RWPE1 (cell line): ENCODE measurements around the gene TDP2.

ENCODE experiments used
- CTCF ChIA-PET: fragments of 350-600 bp; sonication (Branson Sonifier 250); formaldehyde crosslinking; extraction: SDS; loops from one replicate; lab custom pipeline; 2021; lab: Yijun Ruan, JAX
- POLR2A ChIA-PET: fragments of 400-600 bp; formaldehyde crosslinking; extraction: SDS; loops from one replicate; lab custom pipeline; 2020; ENCODE audit warnings: antibody characterized with exemption; ENCODE audit not compliant: low non-redundant PET; lab: Yijun Ruan, JAX
- DNase-seq: peaks from one replicate; pipeline ENCODE4 v3.0.0; 2012; ENCODE audit warnings: low spot score
- H3K27ac ChIP-seq: fragments of 450-650 bp; 2 replicates; pipeline ENCODE4 v1.5.1; 2017
- TF ChIP-seq, protein P1 (sequence below): fragments of 450-650 bp; conservative IDR thresholded peaks from 2 replicates; pipeline ENCODE4 v1.5.1; 2017; ENCODE audit warnings: low read depth, mild to moderate bottlenecking

TDP2 gene

DNA sequence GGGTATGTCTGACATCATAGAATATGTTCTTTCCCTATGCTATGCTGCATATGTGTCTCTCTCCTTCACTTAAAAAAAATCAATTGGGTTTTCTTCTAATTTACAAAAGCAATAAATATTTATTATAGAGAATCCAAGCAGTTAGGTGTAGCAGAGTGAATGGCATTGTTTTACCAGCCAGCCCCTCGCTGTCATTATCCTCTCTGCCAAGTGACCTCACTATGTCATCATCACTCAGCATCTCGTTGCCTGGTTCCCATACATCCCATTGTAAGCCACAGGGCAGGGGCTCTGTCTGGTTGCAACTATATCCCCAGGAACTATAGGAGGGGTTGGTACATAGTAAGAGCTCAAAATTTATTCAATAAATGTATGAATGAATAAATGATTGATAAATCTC is 52.1 kb downstream of the TDP2 start:
- TF ChIP-seq, protein P1, sequence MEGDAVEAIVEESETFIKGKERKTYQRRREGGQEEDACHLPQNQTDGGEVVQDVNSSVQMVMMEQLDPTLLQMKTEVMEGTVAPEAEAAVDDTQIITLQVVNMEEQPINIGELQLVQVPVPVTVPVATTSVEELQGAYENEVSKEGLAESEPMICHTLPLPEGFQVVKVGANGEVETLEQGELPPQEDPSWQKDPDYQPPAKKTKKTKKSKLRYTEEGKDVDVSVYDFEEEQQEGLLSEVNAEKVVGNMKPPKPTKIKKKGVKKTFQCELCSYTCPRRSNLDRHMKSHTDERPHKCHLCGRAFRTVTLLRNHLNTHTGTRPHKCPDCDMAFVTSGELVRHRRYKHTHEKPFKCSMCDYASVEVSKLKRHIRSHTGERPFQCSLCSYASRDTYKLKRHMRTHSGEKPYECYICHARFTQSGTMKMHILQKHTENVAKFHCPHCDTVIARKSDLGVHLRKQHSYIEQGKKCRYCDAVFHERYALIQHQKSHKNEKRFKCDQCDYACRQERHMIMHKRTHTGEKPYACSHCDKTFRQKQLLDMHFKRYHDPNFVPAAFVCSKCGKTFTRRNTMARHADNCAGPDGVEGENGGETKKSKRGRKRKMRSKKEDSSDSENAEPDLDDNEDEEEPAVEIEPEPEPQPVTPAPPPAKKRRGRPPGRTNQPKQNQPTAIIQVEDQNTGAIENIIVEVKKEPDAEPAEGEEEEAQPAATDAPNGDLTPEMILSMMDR, result no peak
- POLR2A ChIA-PET, result no interaction called here
- H3K27ac ChIP-seq, result no peak overlapping the region
- no peak for DNase-seq
- CTCF ChIA-PET, result no interaction called here

DNA sequence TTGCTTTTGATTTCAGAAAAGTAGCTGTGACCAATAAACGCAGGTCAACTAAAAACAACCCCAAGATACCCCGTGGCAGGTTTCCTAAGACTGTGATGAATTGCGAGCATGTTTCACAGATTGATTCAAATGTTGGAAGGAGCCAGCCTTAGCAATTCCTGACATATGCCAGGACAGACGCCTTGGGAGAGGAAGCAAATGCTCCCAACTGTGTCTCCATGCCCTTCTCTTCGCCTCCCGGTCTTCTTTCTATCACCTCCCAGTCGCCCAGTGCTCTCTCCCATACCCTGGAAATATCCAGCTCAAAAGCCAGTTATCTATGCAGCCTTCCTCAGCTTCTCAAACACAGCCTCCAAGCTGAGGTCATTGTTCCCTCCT is 52.7 kb downstream of the TDP2 start:
- CTCF ChIA-PET, result no interaction called here
- TF ChIP-seq, protein P1, result no peak
- no peak for DNase-seq
- H3K27ac ChIP-seq, result no peak overlapping the region
- POLR2A ChIA-PET, result no interaction called here

- no peak for DNase-seq
- ChIA-PET POLR2A (no interaction called here), CTCF (no interaction called here)
- TF ChIP-seq, protein P1, result no peak
- H3K27ac ChIP-seq, result no peak overlapping the region
Observed at GRCh38 chr6:24613361-24614042, 53.2 kb downstream of the TDP2 start.

DNA sequence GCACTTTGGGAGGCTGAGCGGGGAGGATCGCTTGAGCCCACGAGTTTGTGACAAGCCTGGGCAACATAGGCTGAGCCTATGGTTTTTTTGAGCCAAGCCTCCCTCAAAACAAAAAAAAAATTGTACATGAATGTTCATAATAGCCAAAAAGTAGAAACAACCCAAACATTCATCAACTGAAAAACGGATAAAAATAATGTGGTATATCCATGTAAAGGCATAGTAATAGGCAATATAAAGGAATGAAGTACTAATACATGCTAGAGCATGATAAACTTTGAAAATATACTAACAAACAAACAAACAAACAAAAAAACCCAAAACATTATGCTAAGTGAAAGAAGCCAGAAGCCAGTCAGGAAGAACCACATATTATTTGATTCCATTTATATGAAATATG is 56.0 kb downstream of the TDP2 start:
- DNase-seq, result no peak
- TF ChIP-seq, protein P1, result no peak
- no peak overlapping the region for H3K27ac ChIP-seq
- CTCF ChIA-PET, result no interaction called here
- POLR2A ChIA-PET, result no interaction called here

DNA sequence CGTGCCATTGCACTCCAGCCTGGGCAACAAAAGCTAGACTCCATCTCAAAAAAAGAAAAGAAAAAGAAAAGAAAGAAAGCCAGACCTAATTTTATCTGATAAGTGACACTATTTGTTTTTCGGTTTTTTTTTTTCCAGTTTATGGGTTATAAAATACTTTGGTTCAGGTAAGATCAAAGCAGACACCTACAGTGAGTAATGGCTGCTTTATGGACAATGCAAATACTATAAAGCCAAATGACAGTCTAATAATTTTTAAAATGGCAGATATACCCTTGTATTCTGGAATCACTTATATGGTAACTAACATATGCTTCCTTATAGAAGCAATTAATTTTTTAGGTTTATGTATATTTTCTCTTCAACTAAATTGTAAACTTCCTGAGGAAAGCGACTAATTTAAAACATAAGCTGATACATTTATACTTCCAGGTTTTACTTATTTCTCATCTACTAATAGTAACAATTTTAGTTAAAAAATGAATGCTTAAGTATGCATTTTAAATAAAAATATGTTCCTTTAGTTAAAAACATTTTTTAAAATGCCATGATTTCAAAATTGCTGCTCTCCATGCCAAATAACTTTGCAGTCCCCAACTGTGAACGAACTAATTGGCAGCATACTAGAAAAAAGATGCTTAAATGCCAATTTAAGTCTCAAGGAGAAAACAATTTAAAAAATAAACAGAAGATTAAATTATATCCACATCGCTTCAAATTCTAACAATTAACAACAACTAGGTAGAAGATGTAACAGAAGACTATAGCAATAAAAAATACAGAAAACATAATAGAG is 59.2 kb downstream of the TDP2 start:
- CTCF ChIA-PET, result no interaction called here
- POLR2A ChIA-PET, result no interaction called here
- no peak for DNase-seq
- TF ChIP-seq, protein P1, result no peak
- no peak overlapping the region for H3K27ac ChIP-seq

GRCh38 chr6:24606200-24606930 is 60.3 kb downstream of the TDP2 start:
- ChIA-PET CTCF (no interaction called here), POLR2A (no interaction called here)
- DNase-seq, result no peak
- TF ChIP-seq, protein P1, result no peak
- no peak overlapping the region for H3K27ac ChIP-seq
